Natural killer cell treated with Interleukin-12 subunit alpha and Interleukin-12 subunit beta and Interleukin-15 and Interleukin-18, amount 100 ng/mL, for 72 hours (primary cell): ENCODE results near the gene RARA. TPM values are rescaled to one million over a fixed set of nuclear protein-coding genes. Genes with fewer than 3 reads are reported as not detected.

Experiments
- ATAC-seq, 2 donors: fragments of 150-1000 bp; cut with Tn5 transposase in 1 of 2; sonication (Bioruptor Pico), chemical (Tn5 transposase) in 1 of 2; 2 replicates each; pipeline ENCODE4 v1.10.0; 2021
- DNase-seq: peaks from one replicate; pipeline ENCODE4 v3.0.0; 2022; ENCODE audit warnings: low spot score
- H3K27ac Mint-ChIP-seq, 2 donors: 1 replicate in 1 of 2; 2 replicates in 1 of 2; pipeline ENCODE4 v1.8.0; 2022; ENCODE audit warnings: mixed read lengths in 2 of 2, mild to moderate bottlenecking in 1 of 2, moderate library complexity in 1 of 2
- H3K27me3 Mint-ChIP-seq, 2 donors: 1 replicate in 1 of 2; 2 replicates in 1 of 2; pipeline ENCODE4 v1.8.0; 2022; ENCODE audit warnings: mixed read lengths in 2 of 2
- H3K36me3 Mint-ChIP-seq: one replicate; pipeline ENCODE4 v1.8.0; 2022; ENCODE audit warnings: mixed read lengths
- H3K4me1 Mint-ChIP-seq, 2 donors: 1 replicate in 1 of 2; 2 replicates in 1 of 2; pipeline ENCODE4 v1.8.0; 2022; ENCODE audit warnings: low read depth in 2 of 2, mixed read lengths in 2 of 2, mild to moderate bottlenecking in 1 of 2
- H3K4me3 Mint-ChIP-seq: one replicate; pipeline ENCODE4 v1.8.0; 2022; ENCODE audit warnings: mixed read lengths
- H3K9me3 Mint-ChIP-seq: 2 replicates; pipeline ENCODE4 v1.8.0; 2022; ENCODE audit warnings: mixed read lengths
- total RNA-seq, 2 donors: library from RNA; stranded (reverse); gene quantifications; one replicate each; pipeline ENCODE4 v1.2.3, GENCODE V29; 2022

The RARA gene
- total RNA-seq, 2 donors from 2014 or later, result 26.4 to 37.8 TPM

DNA sequence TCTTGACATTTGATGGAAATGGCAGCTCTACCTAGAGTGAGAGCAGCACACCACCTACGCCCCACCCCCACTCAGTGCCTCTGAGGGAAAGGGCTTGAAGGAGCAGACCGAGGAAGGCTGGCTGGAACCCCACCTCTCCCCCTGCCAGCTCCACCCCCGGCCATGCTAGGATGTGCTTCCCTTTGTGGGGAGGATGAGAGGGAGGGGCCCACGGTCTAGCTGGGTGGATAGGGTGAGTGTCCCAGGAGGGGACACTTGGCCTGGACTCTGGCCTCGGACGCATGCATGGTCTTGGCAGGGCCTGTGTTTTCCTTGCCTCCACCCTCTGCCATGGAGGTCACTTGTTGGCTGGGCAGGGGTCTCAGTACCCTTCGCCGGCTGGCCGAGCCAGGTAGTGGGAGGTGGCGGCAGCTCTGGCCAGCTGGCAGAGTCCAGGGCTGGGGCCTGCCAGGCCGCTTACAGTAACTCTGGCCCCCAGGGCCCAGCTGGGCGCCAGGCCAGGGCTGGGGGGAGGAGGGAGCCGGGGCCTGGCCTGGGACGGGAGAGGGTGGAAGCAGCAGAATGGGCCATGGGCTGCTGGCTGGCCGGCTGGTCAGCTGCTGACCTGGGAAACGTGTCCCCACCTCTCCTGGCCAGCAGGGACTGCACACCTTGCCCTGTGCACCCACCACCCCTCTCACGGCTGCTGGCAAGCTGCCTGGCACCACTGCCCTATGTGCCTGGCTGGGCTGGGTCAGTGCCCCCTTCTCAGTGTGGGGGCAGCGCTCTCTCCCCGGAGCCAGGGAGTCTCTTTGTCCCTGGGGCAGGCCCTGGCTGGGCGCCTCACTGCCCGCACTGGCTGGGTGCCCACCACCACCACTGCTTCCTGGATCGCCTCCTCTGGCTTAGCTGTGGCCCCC, 23.0 kb downstream of the RARA start:
- Mint-ChIP-seq H3K27ac (peak overlapping the region; percentile 28 to 29), H3K4me3 (peak overlapping the region; percentile 56), H3K36me3 (no peaks in the 10 kb centered on the region), H3K9me3 (no peaks in the 10 kb centered on the region), H3K27me3 (no peaks in the 10 kb centered on the region), H3K4me1 (peaks cover 42 to 45% of the 10 kb centered on the region in 2 donors)
- DNase-seq (no peak), ATAC-seq (peak in 1 of 2 donors; percentile 14)

DNA sequence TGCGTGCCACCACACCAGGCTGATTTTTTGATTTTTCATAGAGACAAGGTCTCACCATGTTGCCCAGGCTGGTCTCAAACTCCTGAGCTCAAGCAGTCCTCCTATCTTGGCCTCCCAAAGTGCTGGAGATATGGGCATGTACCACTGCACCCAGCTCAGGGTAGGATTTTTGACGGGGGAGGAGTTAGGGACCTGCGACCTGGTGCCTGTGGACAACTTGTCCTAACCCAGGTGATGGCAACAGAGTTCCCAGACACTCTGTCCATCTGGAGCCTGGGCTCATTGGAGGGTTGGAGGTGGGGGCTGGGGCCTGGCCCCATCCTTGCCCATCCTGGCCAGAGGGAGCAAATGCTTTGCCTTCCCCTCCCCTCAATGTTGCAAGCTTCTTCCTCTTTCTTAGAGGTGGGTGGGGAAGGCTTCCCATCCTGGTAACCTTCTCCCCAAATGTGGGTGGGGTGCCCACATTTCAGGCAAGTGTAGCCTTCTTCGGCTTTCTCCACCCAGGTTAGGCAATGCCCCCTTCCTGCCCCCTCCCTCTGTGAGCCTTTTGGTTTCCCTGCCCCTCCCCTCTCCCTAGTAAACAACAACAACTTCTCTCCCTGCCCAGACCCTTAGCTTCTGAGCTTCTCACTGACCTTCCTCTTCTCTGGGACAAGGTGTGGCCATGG, 24.9 kb downstream of the RARA start:
- Mint-ChIP-seq H3K4me3 (no peak overlapping the region), H3K27ac (peak overlapping the region; percentile 26 to 49), H3K27me3 (no peaks in the 10 kb centered on the region), H3K9me3 (no peaks in the 10 kb centered on the region), H3K36me3 (no peaks in the 10 kb centered on the region), H3K4me1 (peaks cover 36% of the 10 kb centered on the region in 2 donors)
- DNase-seq (no peak), ATAC-seq (peak in 1 of 2 donors; percentile 3)

DNA sequence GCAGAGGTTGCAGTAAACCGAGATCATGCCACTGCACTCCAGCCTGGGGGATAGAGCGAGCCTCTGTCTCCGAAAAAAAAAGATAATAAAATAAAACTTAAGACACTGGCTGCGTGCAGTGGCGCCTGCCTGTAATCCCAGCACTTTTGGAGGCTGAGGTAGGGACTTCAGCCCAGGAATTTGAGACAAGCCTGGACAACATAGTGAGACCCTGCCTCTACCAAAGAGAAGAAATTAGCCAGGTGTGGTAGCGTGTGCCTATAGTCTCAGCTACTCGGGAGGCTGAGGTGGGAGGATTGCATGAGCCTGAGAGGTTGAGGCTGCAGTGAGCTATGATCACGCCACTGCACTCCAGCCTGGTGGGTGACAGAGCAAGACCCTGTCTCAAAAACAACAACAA, 26.6 kb downstream of the RARA start:
- Mint-ChIP-seq H3K4me3 (no peak overlapping the region), H3K9me3 (no peaks in the 10 kb centered on the region), H3K27ac (no peak overlapping the region), H3K4me1 (peaks cover 36% of the 10 kb centered on the region in 2 donors), H3K36me3 (no peaks in the 10 kb centered on the region), H3K27me3 (no peaks in the 10 kb centered on the region)
- ATAC-seq, result no peak
- no peak for DNase-seq

DNA sequence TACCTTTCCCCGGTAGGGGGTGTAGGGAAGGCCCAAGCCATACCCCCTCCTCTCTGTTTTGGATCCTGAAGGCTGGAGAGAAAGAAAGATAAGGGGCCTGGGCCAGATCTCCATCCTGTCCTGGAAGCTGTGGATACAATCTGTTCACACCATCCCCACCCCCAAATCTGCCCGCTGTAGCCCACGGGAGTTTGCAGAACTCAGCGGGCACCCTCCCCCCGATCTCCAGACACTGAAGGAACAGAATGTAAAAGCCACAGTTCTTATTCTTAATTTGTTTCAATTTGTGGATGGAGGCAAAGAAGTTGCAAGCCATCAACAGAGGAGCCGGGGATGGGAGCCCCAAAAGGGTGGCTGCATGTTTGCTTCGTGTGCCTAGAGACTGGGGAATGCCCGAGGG, 28.4 kb downstream of the RARA start:
- Mint-ChIP-seq H3K36me3 (no peaks in the 10 kb centered on the region), H3K9me3 (no peaks in the 10 kb centered on the region), H3K27me3 (no peaks in the 10 kb centered on the region), H3K27ac (peak overlapping the region in 1 of 2 donors; percentile 50), H3K4me3 (no peak overlapping the region), H3K4me1 (peaks cover 34 to 35% of the 10 kb centered on the region in 2 donors)
- ATAC-seq (no peak), DNase-seq (no peak)

DNA sequence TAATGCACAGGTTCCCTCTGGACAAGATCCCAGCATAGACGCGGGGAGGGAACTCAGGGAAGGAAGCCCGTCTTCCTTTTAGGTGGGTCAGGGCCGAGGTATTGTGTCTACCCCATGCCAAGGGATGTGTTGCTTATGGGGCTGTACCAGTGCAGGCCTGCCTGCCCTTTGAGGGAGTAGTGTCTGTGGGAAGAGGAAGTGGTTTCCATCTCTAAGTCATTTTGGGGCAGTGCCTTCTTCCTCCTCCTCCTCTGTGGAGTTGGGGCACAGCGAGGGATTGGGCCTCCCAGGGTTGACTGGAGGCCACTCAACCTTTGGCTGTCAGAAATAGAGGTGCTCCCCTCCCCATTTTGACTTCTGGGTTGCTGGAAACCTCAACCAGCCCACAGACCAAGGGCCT, 29.1 kb downstream of the RARA start:
- no peaks in the 10 kb centered on the region for H3K27me3 Mint-ChIP-seq
- H3K36me3 Mint-ChIP-seq, result no peaks in the 10 kb centered on the region
- no peak overlapping the region for H3K4me3 Mint-ChIP-seq
- no peak for ATAC-seq
- no peaks in the 10 kb centered on the region for H3K9me3 Mint-ChIP-seq
- DNase-seq, result no peak
- peaks cover 34 to 38% of the 10 kb centered on the region in 2 donors for H3K4me1 Mint-ChIP-seq
- H3K27ac Mint-ChIP-seq, result peak overlapping the region; percentile 37 to 50

DNA sequence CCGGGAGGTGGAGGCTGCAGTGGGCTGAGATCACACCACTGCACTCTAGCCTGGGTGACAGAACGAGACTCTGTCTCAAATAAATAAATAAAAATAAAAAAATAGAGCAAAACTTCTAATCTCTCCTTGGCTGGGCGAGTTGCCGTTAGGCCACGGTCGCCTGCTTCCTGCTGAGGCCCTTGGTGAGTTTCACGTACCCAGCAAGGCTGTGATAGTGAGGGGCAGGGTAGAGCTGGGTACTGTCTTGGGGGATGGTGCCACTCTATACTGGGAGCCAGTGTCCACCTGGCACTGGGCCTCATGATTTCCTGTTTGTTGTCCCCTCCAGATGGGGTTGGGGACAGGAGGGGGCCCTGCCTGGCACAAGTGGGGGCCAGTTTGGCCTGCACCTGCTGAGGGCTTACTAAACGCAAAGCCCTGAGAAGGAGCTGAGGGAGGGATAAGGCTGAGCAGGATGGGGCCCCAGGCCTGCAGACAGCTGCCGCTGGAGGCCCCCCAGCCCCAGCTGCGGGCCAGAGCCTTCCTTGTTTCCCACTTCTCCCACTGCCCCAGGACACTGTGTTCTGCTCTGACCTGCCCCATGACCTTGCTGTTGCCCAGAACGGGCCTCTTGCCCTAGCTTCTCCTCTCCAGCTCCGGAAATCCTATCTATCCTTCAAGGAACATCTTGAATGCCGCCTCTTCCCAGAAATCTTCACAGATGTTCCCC, 30.1 kb downstream of the RARA start:
- Mint-ChIP-seq H3K9me3 (no peaks in the 10 kb centered on the region), H3K36me3 (no peaks in the 10 kb centered on the region), H3K4me3 (peak overlapping the region; percentile 36), H3K27me3 (no peaks in the 10 kb centered on the region), H3K4me1 (peaks cover 41 to 43% of the 10 kb centered on the region in 2 donors), H3K27ac (peak overlapping the region; percentile 28 to 54)
- no peak for ATAC-seq
- DNase-seq, result no peak

DNA sequence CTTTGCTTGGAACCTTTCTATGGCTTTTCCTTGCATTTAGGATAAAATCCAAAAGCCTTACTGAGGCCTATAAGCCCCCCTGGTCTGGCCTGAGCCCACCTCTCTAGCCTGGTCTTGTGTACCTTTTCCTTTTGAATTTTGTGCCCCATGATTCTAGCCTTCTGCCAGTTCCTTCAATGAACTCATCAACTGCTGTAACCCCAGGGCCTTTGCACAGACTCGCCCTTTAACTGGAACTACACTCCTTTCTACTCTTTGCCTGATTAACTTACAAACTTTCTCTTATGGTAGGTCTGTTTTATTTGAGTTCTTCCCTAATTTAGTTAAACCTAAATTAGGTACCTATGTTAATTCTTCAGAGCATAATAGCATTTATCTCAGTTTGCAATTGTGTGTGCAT, 31.3 kb downstream of the RARA start:
- H3K27me3 Mint-ChIP-seq, result no peaks in the 10 kb centered on the region
- no peak for ATAC-seq
- DNase-seq, result no peak
- peak overlapping the region; percentile 15 for H3K4me3 Mint-ChIP-seq
- H3K9me3 Mint-ChIP-seq, result no peaks in the 10 kb centered on the region
- peaks cover 41 to 43% of the 10 kb centered on the region in 2 donors for H3K4me1 Mint-ChIP-seq
- no peaks in the 10 kb centered on the region for H3K36me3 Mint-ChIP-seq
- H3K27ac Mint-ChIP-seq, result peak overlapping the region; percentile 28 to 54

DNA sequence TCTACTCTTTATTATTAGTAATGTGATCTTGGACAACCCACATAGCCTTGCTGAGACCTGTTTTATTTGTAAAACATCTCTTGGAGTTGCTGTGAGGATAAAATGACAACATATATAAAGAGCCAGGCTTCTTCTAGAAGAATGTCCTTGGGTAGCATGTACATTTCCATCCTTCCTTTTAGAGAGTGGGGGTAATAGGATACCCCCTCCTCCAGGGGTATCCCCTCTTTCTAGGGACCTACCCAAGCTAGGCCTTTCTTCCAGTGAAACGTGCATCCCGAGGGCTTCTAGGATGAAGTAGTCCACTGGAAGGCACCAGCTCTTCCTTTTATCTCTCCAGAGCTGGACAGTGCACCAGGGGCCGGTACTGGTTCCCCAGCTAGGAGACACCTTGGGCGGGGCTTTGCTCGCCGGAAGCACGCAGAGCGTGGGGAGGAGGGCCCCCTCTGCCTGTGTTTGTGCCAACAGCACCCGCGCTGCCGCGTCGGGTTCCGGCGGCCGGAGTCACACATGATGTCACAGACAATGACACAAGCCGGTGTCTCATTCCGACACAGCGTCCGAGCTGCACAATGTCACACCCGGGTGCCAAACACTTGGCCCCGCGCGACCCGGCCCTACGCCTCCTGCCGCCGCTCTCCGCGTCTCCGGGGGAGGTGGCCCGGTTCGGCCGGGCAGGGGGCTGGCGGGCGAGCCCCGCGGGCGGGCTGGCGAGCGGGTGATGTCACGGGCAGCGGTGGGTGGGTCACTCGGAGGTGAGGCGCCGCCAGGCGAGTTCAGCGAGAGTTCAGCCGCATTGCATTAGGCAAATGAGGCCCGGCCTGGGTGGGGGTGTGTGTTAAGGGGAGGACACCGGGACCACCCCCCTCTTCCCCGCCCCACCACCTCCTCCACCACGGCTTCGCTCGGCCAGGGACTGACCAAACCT, 32.2 kb downstream of the RARA start:
- Mint-ChIP-seq H3K36me3 (no peaks in the 10 kb centered on the region), H3K9me3 (no peaks in the 10 kb centered on the region), H3K27me3 (no peaks in the 10 kb centered on the region), H3K4me1 (peaks cover 41 to 50% of the 10 kb centered on the region in 2 donors), H3K27ac (peak overlapping the region; percentile 28 to 54), H3K4me3 (peak overlapping the region; percentile 74)
- DNase-seq (peak; percentile 94), ATAC-seq (peak; percentile 94 to 95)

DNA sequence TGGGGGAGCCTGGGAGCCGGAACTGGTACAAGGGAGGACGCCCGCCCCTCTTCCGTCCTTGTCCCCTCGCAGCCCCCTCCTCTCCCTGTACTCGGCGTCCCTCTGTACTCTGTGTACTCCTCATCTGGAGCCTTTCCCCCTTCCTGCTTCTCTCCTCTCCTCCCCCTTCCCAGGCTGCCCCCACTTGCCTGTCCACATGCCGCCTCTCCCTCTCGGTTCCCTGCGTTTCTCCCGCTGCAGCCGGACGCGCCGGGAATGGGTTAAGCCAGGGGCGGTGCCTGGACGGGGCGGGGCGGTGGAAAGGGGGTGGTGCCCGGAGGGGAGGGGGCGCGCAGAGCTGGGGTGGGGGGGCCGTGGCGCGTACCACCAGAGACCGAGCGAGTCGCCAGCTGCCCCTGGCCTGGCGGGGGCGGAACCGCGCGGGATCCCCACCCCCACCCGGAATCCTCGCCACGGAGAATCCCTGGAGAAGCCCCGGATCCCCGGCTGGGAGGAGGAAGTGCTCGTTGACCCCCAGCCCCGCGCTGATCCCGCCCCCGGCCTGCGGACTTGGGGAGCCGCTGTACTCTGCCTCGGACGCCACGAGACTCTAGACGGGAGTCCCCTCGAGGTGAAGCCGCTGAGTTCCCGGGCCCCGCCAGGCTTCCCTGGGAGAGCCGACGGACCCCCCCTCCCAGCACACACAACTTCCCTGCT, 33.0 kb downstream of the RARA start:
- peak overlapping the region; percentile 74 for H3K4me3 Mint-ChIP-seq
- DNase-seq (no peak), ATAC-seq (peak; percentile 8 to 12)
- peaks cover 43 to 56% of the 10 kb centered on the region in 2 donors for H3K4me1 Mint-ChIP-seq
- H3K9me3 Mint-ChIP-seq, result no peaks in the 10 kb centered on the region
- H3K36me3 Mint-ChIP-seq, result no peaks in the 10 kb centered on the region
- H3K27ac Mint-ChIP-seq, result peak overlapping the region; percentile 28 to 41
- no peaks in the 10 kb centered on the region for H3K27me3 Mint-ChIP-seq

DNA sequence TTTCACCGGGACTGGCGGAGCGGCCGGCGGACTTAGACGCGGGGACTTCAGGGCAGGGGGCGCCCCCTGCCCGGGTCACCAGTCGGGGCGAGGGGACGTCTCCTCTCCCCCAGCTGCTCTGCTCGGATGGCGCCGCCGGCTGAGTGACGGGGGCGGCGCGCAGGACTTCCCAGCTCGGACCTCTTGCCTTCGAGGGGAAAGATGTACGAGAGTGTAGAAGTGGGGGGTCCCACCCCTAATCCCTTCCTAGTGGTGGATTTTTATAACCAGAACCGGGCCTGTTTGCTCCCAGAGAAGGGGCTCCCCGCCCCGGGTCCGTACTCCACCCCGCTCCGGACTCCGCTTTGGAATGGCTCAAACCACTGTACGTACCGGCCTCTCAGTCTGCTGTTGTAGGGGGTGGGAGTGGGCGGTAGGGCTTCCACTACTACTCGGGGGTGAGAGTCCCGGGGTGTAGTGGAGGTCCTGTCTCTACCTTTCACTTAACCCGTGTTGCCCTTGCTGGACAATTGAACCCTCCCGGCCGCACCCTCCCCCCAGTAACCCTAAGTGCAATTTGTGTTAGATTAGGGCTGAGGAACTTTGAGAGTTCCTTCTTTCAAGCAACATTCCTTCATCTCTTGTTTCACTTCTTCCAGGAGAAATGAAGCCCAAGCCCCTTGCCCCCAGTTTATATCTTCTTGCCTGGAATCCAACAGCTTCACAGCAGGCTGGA, 33.7 kb downstream of the RARA start:
- Mint-ChIP-seq H3K4me3 (peak overlapping the region; percentile 74), H3K36me3 (no peaks in the 10 kb centered on the region), H3K27ac (peak overlapping the region; percentile 28 to 41), H3K9me3 (no peaks in the 10 kb centered on the region), H3K27me3 (no peaks in the 10 kb centered on the region), H3K4me1 (peaks cover 48 to 60% of the 10 kb centered on the region in 2 donors)
- DNase-seq (no peak), ATAC-seq (no peak)

DNA sequence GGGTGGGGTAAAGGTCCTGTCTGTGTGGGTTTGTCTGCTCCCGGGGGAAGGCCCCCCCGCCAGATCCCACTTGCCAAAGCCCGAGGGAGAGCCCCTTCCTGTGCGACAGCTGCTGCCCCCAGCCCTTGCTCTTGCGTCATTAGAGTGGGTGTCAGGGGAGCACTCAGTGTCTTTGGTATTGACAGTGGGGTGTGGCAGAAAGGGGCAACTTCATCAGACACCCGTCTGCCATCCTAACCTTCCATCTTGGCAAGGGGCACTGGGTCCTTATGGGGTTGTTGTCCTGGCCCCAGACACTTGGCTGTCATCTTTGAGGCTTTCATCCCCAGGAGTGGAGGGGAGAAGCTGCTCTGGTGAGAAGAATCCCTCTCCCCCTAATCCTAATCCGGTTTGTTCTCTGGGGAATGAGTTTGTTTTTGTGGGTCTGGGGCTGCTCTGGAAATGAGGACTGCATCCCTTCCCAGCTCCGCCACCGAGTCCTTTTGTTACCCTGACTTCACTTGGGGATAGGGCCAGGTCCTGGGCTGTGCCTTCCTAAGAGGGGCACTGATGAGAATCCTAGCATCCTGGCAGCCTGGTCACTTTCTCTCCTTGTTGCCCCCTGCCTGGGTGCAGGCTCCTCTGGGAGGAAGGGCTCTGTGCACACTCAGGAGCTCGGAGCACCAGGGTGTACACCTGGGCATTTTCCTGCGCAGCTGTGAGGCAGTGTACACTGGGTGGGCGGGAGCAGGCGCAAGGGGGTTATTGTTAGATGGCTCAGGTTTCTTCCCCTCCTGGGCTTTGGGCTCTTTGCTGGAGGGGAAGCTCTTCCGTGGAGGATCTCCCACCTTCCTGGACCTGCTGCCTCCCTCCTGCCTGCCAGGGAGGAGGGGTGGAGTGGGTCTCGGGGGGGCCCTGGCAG, 34.5 kb downstream of the RARA start:
- H3K27ac Mint-ChIP-seq, result peak overlapping the region; percentile 41 to 81
- ATAC-seq (no peak), DNase-seq (no peak)
- H3K4me3 Mint-ChIP-seq, result peak overlapping the region; percentile 74
- H3K36me3 Mint-ChIP-seq, result no peaks in the 10 kb centered on the region
- no peaks in the 10 kb centered on the region for H3K9me3 Mint-ChIP-seq
- H3K27me3 Mint-ChIP-seq, result no peaks in the 10 kb centered on the region
- H3K4me1 Mint-ChIP-seq, result peaks cover 42 to 62% of the 10 kb centered on the region in 2 donors
